T-cell (primary cell): ENCODE data around the gene CD300LB. TPM values are rescaled to one million over a fixed set of nuclear protein-coding genes. Genes with fewer than 3 reads are reported as not detected.

ENCODE experiments used
- ATAC-seq, 4 experiments: fragments of 200-7000 bp in 3 of 4; fragments of 150-1000 bp in 1 of 4; cut with Tn5 transposase; replicated peaks in 1 of 4; 1 replicate in 3 of 4; 2 replicates in 1 of 4; pipeline ENCODE4 v1.10.0; 2021; ENCODE audit warnings: moderate library complexity in 3 of 4, mild to moderate bottlenecking in 2 of 4, moderate number of reproducible peaks in 1 of 4
- CTCF ChIA-PET, 2 donors: fragments of 300-600 bp; sonication (Branson Sonifier 250); formaldehyde crosslinking; loops; one replicate each; lab custom pipeline; 2022; ENCODE audit warnings: antibody characterized with exemption in 2 of 2; lab: Charles Lee
- POLR2A ChIA-PET, 2 donors: fragments of 300-600 bp; sonication (Branson Sonifier 250); formaldehyde crosslinking; loops; one replicate each; lab custom pipeline; 2022; ENCODE audit warnings: antibody characterized with exemption in 2 of 2; lab: Charles Lee
- DNase-seq, 35 experiments: peaks; one replicate each; pipeline versions ENCODE4 v3.0.0 to v3.0.0-alpha.2; 2013 to 2023
- H3K27ac ChIP-seq: one replicate; pipeline ENCODE4 v1.5.1; 2013; ENCODE audit warnings: low read length
- H3K27me3 ChIP-seq, 2 experiments: replicated peaks in 1 of 2; 1 replicate in 1 of 2; 2 replicates in 1 of 2; pipeline versions ENCODE4 v1.6.1 to v1.7.0; 2013; ENCODE audit warnings: low read length in 1 of 2, mixed read lengths in 1 of 2; ENCODE audit not compliant: control insufficient read depth in 2 of 2, insufficient read depth in 2 of 2; ENCODE audit errors: extremely low read depth in 1 of 2
- H3K36me3 ChIP-seq, 2 donors: 1 replicate in 1 of 2; 2 replicates in 1 of 2; pipeline versions ENCODE4 v1.6.1 to v1.7.0; 2013; ENCODE audit warnings: low read length in 1 of 2; ENCODE audit not compliant: control insufficient read depth in 2 of 2, insufficient read depth in 1 of 2; ENCODE audit errors: extremely low read depth in 1 of 2
- H3K4me1 ChIP-seq, 2 experiments: 1 replicate in 1 of 2; 2 replicates in 1 of 2; pipeline versions ENCODE4 v1.6.1 to v1.7.0; 2013; ENCODE audit warnings: low read length in 2 of 2, mixed read lengths in 1 of 2; ENCODE audit not compliant: insufficient read depth in 2 of 2, control insufficient read depth in 1 of 2; ENCODE audit errors: extremely low read depth in 1 of 2
- H3K4me3 ChIP-seq, 2 donors: 1 replicate in 1 of 2; 2 replicates in 1 of 2; pipeline versions ENCODE4 v1.5.1 to v1.7.0; 2013; ENCODE audit warnings: mild to moderate bottlenecking in 2 of 2, low read length in 1 of 2, moderate library complexity in 1 of 2; ENCODE audit not compliant: control insufficient read depth in 1 of 2; ENCODE audit errors: extremely low read depth in 1 of 2
- H3K9me3 ChIP-seq: 2 replicates; pipeline ENCODE4 v1.7.0; 2013
- H3K27ac Mint-ChIP-seq, 2 donors: one replicate each; pipeline ENCODE4 v1.8.0; 2020 to 2021; ENCODE audit warnings: mild to moderate bottlenecking in 2 of 2, mixed read lengths in 2 of 2
- H3K27me3 Mint-ChIP-seq, 2 donors: one replicate each; pipeline ENCODE4 v1.8.0; 2021 to 2022; ENCODE audit warnings: mixed read lengths in 2 of 2
- H3K36me3 Mint-ChIP-seq: one replicate; pipeline ENCODE4 v1.8.0; 2021; ENCODE audit warnings: mixed read lengths
- H3K4me1 Mint-ChIP-seq, 3 donors: one replicate each; pipeline ENCODE4 v1.8.0; 2020 to 2022; ENCODE audit warnings: mixed read lengths in 3 of 3, mild to moderate bottlenecking in 1 of 3
- H3K4me3 Mint-ChIP-seq, 3 donors: one replicate each; pipeline ENCODE4 v1.8.0; 2020 to 2022; ENCODE audit warnings: mild to moderate bottlenecking in 3 of 3, mixed read lengths in 3 of 3, moderate library complexity in 3 of 3
- H3K9me3 Mint-ChIP-seq, 3 donors: one replicate each; pipeline ENCODE4 v1.8.0; 2020 to 2022; ENCODE audit warnings: mixed read lengths in 3 of 3
- WGBS: methylation state at CpG from one replicate; pipeline ENCODE4 v1.1.5; 2013; ENCODE audit warnings: missing lambda C conversion rate; ENCODE audit not compliant: insufficient coverage; 5-methylcytosine and 5-hydroxymethylcytosine counted together
- total RNA-seq, 35 experiments: library from RNA in 6 of 35; stranded (reverse) in 6 of 35; fragments of 120-200 nt in 1 of 35; gene quantifications; one replicate each; pipeline versions ENCODE4 v1.2.1 to v1.2.4 and lab custom pipeline; 2013 to 2026

CD300LB gene
- total RNA-seq, 5 donors from 2014 or later (not counting 1 experiment from before 2014, with no cell fraction given), result not detected

DNA sequence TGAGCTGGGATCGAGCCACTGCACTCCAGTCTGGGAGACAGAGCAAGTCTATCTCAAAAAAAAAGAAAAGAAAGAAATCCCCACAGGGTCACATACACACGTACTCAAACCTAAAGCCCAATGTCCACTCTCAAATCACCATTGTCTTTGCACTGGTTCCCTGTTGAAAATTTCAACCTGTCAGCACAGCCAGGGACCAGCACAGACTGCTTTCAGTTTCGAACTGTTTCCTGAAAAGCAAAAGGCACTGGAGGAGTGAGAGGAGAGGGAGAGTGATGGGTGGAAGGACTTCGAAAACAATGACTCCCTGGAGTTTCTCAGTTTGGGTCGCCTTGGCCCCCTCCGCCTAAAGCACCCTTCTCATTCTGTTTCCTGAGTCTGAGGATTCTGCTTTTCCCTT is 23.6 kb upstream of the CD300LB start:
- H3K27me3 ChIP-seq, result peaks cover 0 to 22% of the 10 kb centered on the region in 2 experiments
- no peak overlapping the region for H3K27ac ChIP-seq
- DNase-seq, result no peak
- Mint-ChIP-seq H3K27ac (no peak overlapping the region), H3K9me3 (peaks cover 0 to 4% (median 0%) of the 10 kb centered on the region in 3 donors), H3K36me3 (no peaks in the 10 kb centered on the region), H3K4me3 (no peak overlapping the region), H3K4me1 (peaks cover 8 to 9% (median 9%) of the 10 kb centered on the region in 3 donors), H3K27me3 (peaks cover 0 to 7% of the 10 kb centered on the region in 2 donors)
- WGBS, result 83% methylated on average over 4 of the region's 6 CpGs
- H3K4me3 ChIP-seq, result no peak overlapping the region
- ChIA-PET POLR2A (no interaction called here), CTCF (no interaction called here)
- no peaks in the 10 kb centered on the region for H3K9me3 ChIP-seq
- no peak for ATAC-seq
- H3K36me3 ChIP-seq, result no peaks in the 10 kb centered on the region
- no peaks in the 10 kb centered on the region for H3K4me1 ChIP-seq

DNA sequence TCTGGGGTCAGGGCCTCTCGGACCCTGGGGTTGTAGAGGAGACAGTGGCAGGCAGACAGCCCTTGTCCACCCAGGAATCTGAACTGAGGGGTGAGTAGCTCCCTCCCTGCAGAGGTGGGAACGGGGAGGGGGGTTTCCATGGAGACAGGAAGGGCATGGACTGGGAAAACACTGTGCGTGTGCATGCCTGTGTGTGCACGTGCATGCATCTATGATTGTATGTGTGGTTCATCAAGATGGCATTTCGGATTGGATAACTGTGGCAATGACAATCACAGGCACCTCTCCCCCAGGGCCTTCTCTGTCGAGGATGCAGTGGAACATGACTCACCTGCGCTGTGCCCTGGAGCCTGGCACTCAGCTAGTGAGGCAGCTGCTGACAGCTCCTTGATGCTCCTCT is 20.8 kb upstream of the CD300LB start:
- Histone ChIP-seq H3K4me3 (no peak overlapping the region), H3K4me1 (no peaks in the 10 kb centered on the region), H3K36me3 (no peaks in the 10 kb centered on the region), H3K27ac (no peak overlapping the region), H3K27me3 (peaks cover 0 to 34% of the 10 kb centered on the region in 2 experiments), H3K9me3 (no peaks in the 10 kb centered on the region)
- H3K27me3 Mint-ChIP-seq, result peaks cover 0 to 16% of the 10 kb centered on the region in 2 donors
- 48% methylated on average over 6 of the region's 7 CpGs for WGBS
- ChIA-PET POLR2A (no interaction called here), CTCF (no interaction called here)
- H3K9me3 Mint-ChIP-seq, result peaks cover 0 to 4% (median 0%) of the 10 kb centered on the region in 3 donors
- peaks cover 6 to 9% (median 7%) of the 10 kb centered on the region in 3 donors for H3K4me1 Mint-ChIP-seq
- ATAC-seq (no peak), DNase-seq (no peak)
- H3K4me3 Mint-ChIP-seq, result no peak overlapping the region
- H3K36me3 Mint-ChIP-seq, result no peaks in the 10 kb centered on the region
- H3K27ac Mint-ChIP-seq, result no peak overlapping the region

DNA sequence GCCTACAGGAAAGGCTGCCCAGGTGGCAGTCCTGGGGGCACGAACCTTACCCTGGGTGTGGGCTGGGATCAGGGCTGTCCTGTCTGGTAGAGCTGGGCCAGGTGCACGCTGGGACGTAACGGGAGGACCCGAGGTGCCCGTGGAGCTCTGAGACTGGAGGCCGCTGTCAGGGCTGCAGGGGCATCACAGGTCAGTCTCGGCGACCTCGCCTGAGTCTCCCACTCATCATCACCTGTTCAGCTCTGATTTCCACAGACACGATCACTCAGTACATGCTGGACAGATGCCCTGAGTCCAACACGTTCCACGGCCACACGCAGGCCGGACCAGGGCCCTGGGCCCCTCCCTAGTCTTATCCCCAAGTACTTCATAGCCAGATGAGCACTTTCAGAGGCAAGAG is 19.3 kb upstream of the CD300LB start:
- H3K4me1 ChIP-seq, result peaks cover 0 to 4% of the 10 kb centered on the region in 2 experiments
- no peaks in the 10 kb centered on the region for H3K36me3 ChIP-seq
- ChIA-PET CTCF (no interaction called here), POLR2A (no interaction called here)
- peaks cover 0 to 34% of the 10 kb centered on the region in 2 experiments for H3K27me3 ChIP-seq
- WGBS, result 85% methylated on average over 11 of the region's 15 CpGs
- no peak for DNase-seq
- Mint-ChIP-seq H3K9me3 (no peaks in the 10 kb centered on the region), H3K27me3 (peaks cover 0 to 16% of the 10 kb centered on the region in 2 donors), H3K27ac (no peak overlapping the region), H3K4me1 (peaks cover 6 to 9% (median 7%) of the 10 kb centered on the region in 3 donors), H3K36me3 (no peaks in the 10 kb centered on the region), H3K4me3 (no peak overlapping the region)
- ATAC-seq, result no peak
- no peak overlapping the region for H3K4me3 ChIP-seq
- H3K9me3 ChIP-seq, result no peaks in the 10 kb centered on the region
- no peak overlapping the region for H3K27ac ChIP-seq

DNA sequence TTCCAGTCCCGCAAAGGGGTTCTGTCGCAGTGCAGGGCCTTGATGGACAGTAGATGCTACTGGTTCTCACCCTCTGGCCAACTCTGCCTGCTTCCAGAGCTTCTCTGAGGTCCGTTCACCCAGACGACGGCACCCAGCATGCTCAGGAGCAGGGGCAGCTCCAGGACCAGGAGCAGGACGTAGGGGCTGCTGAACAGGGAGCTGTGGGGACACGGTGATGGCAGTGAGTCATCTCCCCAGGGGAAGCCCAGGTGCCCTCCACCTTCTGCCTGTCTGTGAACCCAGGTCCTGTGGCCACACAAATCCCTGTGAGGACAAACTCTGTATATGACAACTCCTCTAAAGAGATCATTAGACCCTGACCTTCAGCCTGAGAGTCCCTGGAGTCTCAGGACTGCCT is 18.1 kb upstream of the CD300LB start:
- H3K36me3 Mint-ChIP-seq, result no peaks in the 10 kb centered on the region
- H3K4me1 ChIP-seq, result peaks cover 0 to 4% of the 10 kb centered on the region in 2 experiments
- DNase-seq (no peak), ATAC-seq (no peak)
- H3K27me3 Mint-ChIP-seq, result peaks cover 0 to 16% of the 10 kb centered on the region in 2 donors
- WGBS, result 79% methylated on average over 7 of the region's 7 CpGs
- H3K9me3 Mint-ChIP-seq, result no peaks in the 10 kb centered on the region
- no peaks in the 10 kb centered on the region for H3K36me3 ChIP-seq
- no peaks in the 10 kb centered on the region for H3K9me3 ChIP-seq
- H3K27me3 ChIP-seq, result peaks cover 0 to 34% of the 10 kb centered on the region in 2 experiments
- H3K4me3 ChIP-seq, result no peak overlapping the region
- no peak overlapping the region for H3K27ac ChIP-seq
- no peak overlapping the region for H3K27ac Mint-ChIP-seq
- ChIA-PET CTCF (no interaction called here), POLR2A (no interaction called here)
- H3K4me1 Mint-ChIP-seq, result peaks cover 7 to 9% (median 9%) of the 10 kb centered on the region in 3 donors
- no peak overlapping the region for H3K4me3 Mint-ChIP-seq

DNA sequence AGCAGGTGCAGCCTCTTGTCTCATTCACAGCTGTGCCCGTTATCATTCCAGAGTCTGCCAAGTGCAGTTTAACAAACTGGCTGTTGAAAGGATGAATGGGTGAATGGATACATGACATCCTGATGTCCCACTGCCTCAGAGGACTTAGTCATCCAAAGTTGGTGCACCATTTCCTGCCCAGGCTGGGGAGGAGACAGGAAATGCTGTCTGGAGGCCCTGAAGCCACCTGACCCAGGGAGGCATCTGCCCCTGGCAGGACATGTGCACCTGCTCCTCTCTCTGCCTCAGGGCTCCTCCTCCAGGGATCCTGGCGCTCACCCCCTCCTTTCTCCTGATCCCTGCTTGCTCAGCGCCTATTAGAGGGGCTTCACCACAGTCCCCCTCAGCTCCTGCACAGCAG is 16.5 kb upstream of the CD300LB start:
- Histone ChIP-seq H3K27ac (no peak overlapping the region), H3K9me3 (no peaks in the 10 kb centered on the region), H3K4me1 (peaks cover 0 to 4% of the 10 kb centered on the region in 2 experiments), H3K27me3 (peaks cover 0 to 36% of the 10 kb centered on the region in 2 experiments), H3K36me3 (no peaks in the 10 kb centered on the region), H3K4me3 (no peak overlapping the region)
- 38% methylated on average over 2 of the region's 3 CpGs for WGBS
- Mint-ChIP-seq H3K36me3 (no peaks in the 10 kb centered on the region), H3K4me1 (peaks cover 7 to 9% (median 9%) of the 10 kb centered on the region in 3 donors), H3K9me3 (no peaks in the 10 kb centered on the region), H3K27me3 (peaks cover 0 to 16% of the 10 kb centered on the region in 2 donors), H3K27ac (no peak overlapping the region), H3K4me3 (no peak overlapping the region)
- ChIA-PET POLR2A (no interaction called here), CTCF (no interaction called here)
- no peak for ATAC-seq
- DNase-seq, result no peak

DNA sequence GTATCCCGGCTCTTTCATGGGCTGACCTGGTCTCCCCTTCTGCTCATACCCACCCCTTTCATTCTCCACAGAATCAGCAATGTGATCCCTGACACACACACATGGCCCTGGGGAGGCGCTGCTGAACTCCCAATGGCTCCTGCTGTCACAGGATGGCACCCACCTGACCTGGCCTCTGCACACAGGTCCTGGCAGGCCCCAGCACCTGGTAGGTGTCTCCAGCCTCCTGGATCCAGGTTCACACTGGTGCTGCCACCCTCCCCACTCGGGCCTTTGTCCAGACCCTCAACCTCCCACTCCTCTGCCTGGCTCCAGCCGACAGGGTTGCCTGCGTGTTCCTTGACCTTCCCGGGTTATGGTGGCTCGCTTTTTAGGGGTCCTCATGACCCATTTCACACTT is 16.0 kb upstream of the CD300LB start:
- POLR2A ChIA-PET, result no interaction called here
- no peak overlapping the region for H3K4me3 ChIP-seq
- WGBS, result 92% methylated on average over 6 of the region's 7 CpGs
- no peak overlapping the region for H3K27ac ChIP-seq
- CTCF ChIA-PET, result no interaction called here
- Mint-ChIP-seq H3K9me3 (no peaks in the 10 kb centered on the region), H3K36me3 (no peaks in the 10 kb centered on the region), H3K27me3 (peaks cover 3 to 16% of the 10 kb centered on the region in 2 donors), H3K4me1 (peaks cover 7 to 9% (median 9%) of the 10 kb centered on the region in 3 donors), H3K4me3 (no peak overlapping the region), H3K27ac (no peak overlapping the region)
- DNase-seq, result no peak
- H3K9me3 ChIP-seq, result no peaks in the 10 kb centered on the region
- no peak for ATAC-seq
- peaks cover 0 to 4% of the 10 kb centered on the region in 2 experiments for H3K4me1 ChIP-seq
- H3K27me3 ChIP-seq, result peaks cover 0 to 39% of the 10 kb centered on the region in 2 experiments
- H3K36me3 ChIP-seq, result no peaks in the 10 kb centered on the region

DNA sequence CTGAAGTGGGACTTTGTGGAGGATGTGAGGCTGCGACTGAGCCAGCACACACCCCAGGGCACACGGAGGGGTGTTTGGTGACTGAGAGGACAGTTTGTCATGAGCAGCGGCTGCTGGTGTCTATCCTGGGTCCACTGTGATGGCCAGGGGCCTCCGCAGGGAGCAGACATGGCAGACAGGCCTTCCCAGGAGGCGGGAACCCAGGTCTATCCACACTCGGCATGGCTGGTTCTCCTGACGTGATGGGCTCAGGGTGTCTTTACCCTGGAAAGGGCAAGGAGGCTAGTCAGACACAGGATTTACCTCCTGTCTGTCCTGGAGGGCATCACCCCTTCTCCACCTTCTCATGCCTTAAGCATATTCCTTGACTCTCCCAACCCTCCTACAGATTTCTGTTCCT is 15.3 kb upstream of the CD300LB start:
- H3K4me1 ChIP-seq, result peaks cover 0 to 4% of the 10 kb centered on the region in 2 experiments
- Mint-ChIP-seq H3K27ac (no peak overlapping the region), H3K9me3 (no peaks in the 10 kb centered on the region), H3K4me1 (peaks cover 7 to 9% (median 9%) of the 10 kb centered on the region in 3 donors), H3K4me3 (no peak overlapping the region), H3K36me3 (no peaks in the 10 kb centered on the region), H3K27me3 (peaks cover 5 to 16% of the 10 kb centered on the region in 2 donors)
- ATAC-seq (no peak), DNase-seq (no peak)
- H3K4me3 ChIP-seq, result no peak overlapping the region
- POLR2A ChIA-PET, result no interaction called here
- H3K27me3 ChIP-seq, result peaks cover 0 to 40% of the 10 kb centered on the region in 2 experiments
- WGBS, result 80% methylated on average over 7 of the region's 7 CpGs
- CTCF ChIA-PET, result no interaction called here
- no peaks in the 10 kb centered on the region for H3K9me3 ChIP-seq
- H3K36me3 ChIP-seq, result no peaks in the 10 kb centered on the region
- no peak overlapping the region for H3K27ac ChIP-seq
